Small intestine (tissue), 7 donors: ENCODE data around the gene PTN. TPM values are rescaled to one million over a fixed set of nuclear protein-coding genes. Genes with fewer than 3 reads are reported as not detected.
A peak's percentile ranks its signal among the peaks of the same experiment; 100 is the strongest.
"Not testable (repeated sequence)": the region's sequence is repeated elsewhere in the genome, so short reads cannot be mapped to it uniquely, and the experiment has no call there.

Experiments used
- DNase-seq, 2 donors: peaks; one replicate each; pipeline versions ENCODE4 v3.0.0 to v3.0.0-alpha.2; 2013
- FAIRE-seq: peaks from 2 replicates; lab custom pipeline; 2012; peaks lifted over from hg19 to GRCh38; lab: Jason Lieb, UNC
- H3K27ac ChIP-seq, 3 donors: one replicate each; pipeline ENCODE4 v1.5.1; 2013; ENCODE audit warnings: low read length in 2 of 3, mild to moderate bottlenecking in 2 of 3, control low read depth in 1 of 3, inconsistent platforms in 1 of 3, low read depth in 1 of 3, moderate library complexity in 1 of 3
- H3K27me3 ChIP-seq, 3 donors: one replicate each; pipeline ENCODE4 v1.6.1; 2013; ENCODE audit warnings: low read length in 3 of 3, inconsistent platforms in 1 of 3; ENCODE audit not compliant: control insufficient read depth in 3 of 3, insufficient read depth in 3 of 3
- H3K36me3 ChIP-seq, 3 donors: one replicate each; pipeline ENCODE4 v1.6.1; 2013; ENCODE audit warnings: low read length in 3 of 3, inconsistent platforms in 1 of 3, low read depth in 1 of 3, mild to moderate bottlenecking in 1 of 3, moderate library complexity in 1 of 3; ENCODE audit not compliant: control insufficient read depth in 3 of 3, insufficient read depth in 2 of 3
- H3K4me1 ChIP-seq, 3 donors: one replicate each; pipeline ENCODE4 v1.6.1; 2013; ENCODE audit warnings: low read length in 2 of 3, inconsistent platforms in 1 of 3, low read depth in 1 of 3, mild to moderate bottlenecking in 1 of 3, moderate library complexity in 1 of 3; ENCODE audit not compliant: control insufficient read depth in 3 of 3, insufficient read depth in 2 of 3
- H3K4me3 ChIP-seq, 3 donors: one replicate each; pipeline ENCODE4 v1.5.1; 2013; ENCODE audit warnings: low read length in 3 of 3, control low read depth in 1 of 3, inconsistent platforms in 1 of 3, low read depth in 1 of 3, mild to moderate bottlenecking in 1 of 3, moderate library complexity in 1 of 3
- H3K9me3 ChIP-seq, 2 donors: one replicate each; pipeline ENCODE4 v1.6.1; 2013; ENCODE audit warnings: low read depth in 1 of 2, low read length in 1 of 2; ENCODE audit not compliant: control insufficient read depth in 2 of 2, insufficient read depth in 1 of 2
- WGBS, 3 donors: extraction: QIAGEN DNeasy Blood & Tissue Kit; methylation state at CpG; one replicate each; pipeline ENCODE4 v1.1.7; 2013; 5-methylcytosine and 5-hydroxymethylcytosine counted together
- polyA plus RNA-seq, 4 donors: library from polyadenylated mRNA; stranded (reverse) in 3 of 4; unstranded in 1 of 4; fragments of 200-250 nt in 3 of 4; fragments of 120-200 nt in 1 of 4; gene quantifications; one replicate each; pipeline versions ENCODE4 v1.2.1 to v1.2.3, GENCODE V29; 2013
- donor health status: healthy with polysubstance abuse.
- donor health status: control.
- donor health status: control.
- donor health status: Bipolar disorder and iron deficiency.
- donor health status: healthy.

Gene PTN
- polyA plus RNA-seq, 4 donors: 1.1 to 50.2 (median 4.0) TPM; not detected in 1

GRCh38 chr7:137272249-137272648 is 71.3 kb downstream of the PTN start:
- 84 to 88% (median 87%) methylated on average over 5 of the region's 5 CpGs for WGBS, 3 donors
- peaks cover 0 to 1% of the 10 kb centered on the region in 2 donors for H3K9me3 ChIP-seq

GRCh38 chr7:137269240-137269639 is 74.3 kb downstream of the PTN start:
- Histone ChIP-seq H3K36me3 (no peaks in the 10 kb centered on the region), H3K27me3 (no peaks in the 10 kb centered on the region), H3K27ac (no peak overlapping the region), H3K9me3 (peaks cover 0 to 1% of the 10 kb centered on the region in 2 donors), H3K4me1 (no peaks in the 10 kb centered on the region), H3K4me3 (no peak overlapping the region)
- no peak for FAIRE-seq
- no peak for DNase-seq
- WGBS, 3 donors: 79 to 90% (median 86%) methylated on average over 2 of the region's 2 CpGs

More at GRCh38 chr7:137272249-137272648, 71.3 kb downstream of the PTN start:
- H3K4me3 ChIP-seq: no peak overlapping the region
- FAIRE-seq (no peak), DNase-seq (no peak)
- no peak overlapping the region for H3K27ac ChIP-seq
- H3K36me3 ChIP-seq: no peaks in the 10 kb centered on the region
- H3K27me3 ChIP-seq: no peaks in the 10 kb centered on the region
- H3K4me1 ChIP-seq: no peaks in the 10 kb centered on the region

- H3K4me3 ChIP-seq, DNase-seq, FAIRE-seq, H3K27ac ChIP-seq, H3K27me3 ChIP-seq, H3K36me3 ChIP-seq, H3K9me3 ChIP-seq, H3K4me1 ChIP-seq: not testable (repeated sequence)
- 91 to 94% (median 93%) methylated on average over 34 of the region's 34 CpGs for WGBS, 3 donors
Observed at GRCh38 chr7:137268001-137268865, 75.3 kb downstream of the PTN start.

- H3K9me3 ChIP-seq: peaks cover 1 to 5% of the 10 kb centered on the region in 2 donors
- no peak overlapping the region for H3K4me3 ChIP-seq
- H3K27me3 ChIP-seq: no peaks in the 10 kb centered on the region
- H3K36me3 ChIP-seq: no peaks in the 10 kb centered on the region
- no peak overlapping the region for H3K27ac ChIP-seq
- peak in 1 of 2 donors; percentile 3 for DNase-seq
- no peak for FAIRE-seq
- H3K4me1 ChIP-seq: no peaks in the 10 kb centered on the region
- WGBS, 3 donors: 42 to 59% (median 56%) methylated on average over 4 of the region's 4 CpGs
Observed at GRCh38 chr7:137266764-137267163, 76.8 kb downstream of the PTN start.

- not testable (repeated sequence) for H3K27me3 ChIP-seq, H3K27ac ChIP-seq, H3K9me3 ChIP-seq, H3K4me3 ChIP-seq, DNase-seq, H3K36me3 ChIP-seq, FAIRE-seq, H3K4me1 ChIP-seq
- WGBS, 3 donors: 82 to 92% (median 87%) methylated on average over 7 of the region's 7 CpGs
Observed at GRCh38 chr7:137265480-137265879, 78.1 kb downstream of the PTN start.

- H3K27me3 ChIP-seq: no peaks in the 10 kb centered on the region
- no peaks in the 10 kb centered on the region for H3K36me3 ChIP-seq
- FAIRE-seq (no peak), DNase-seq (no peak)
- WGBS, 3 donors: 65 to 83% (median 78%) methylated on average over 7 of the region's 7 CpGs
- no peak overlapping the region for H3K27ac ChIP-seq
- peaks cover 0 to 5% of the 10 kb centered on the region in 2 donors for H3K9me3 ChIP-seq
- H3K4me1 ChIP-seq: no peaks in the 10 kb centered on the region
- no peak overlapping the region for H3K4me3 ChIP-seq
Observed at GRCh38 chr7:137262599-137262998, 80.9 kb downstream of the PTN start.

GRCh38 chr7:137258552-137258951 is 85.0 kb downstream of the PTN start:
- H3K4me1 ChIP-seq: no peaks in the 10 kb centered on the region
- FAIRE-seq (no peak), DNase-seq (no peak)
- no peaks in the 10 kb centered on the region for H3K27me3 ChIP-seq
- H3K4me3 ChIP-seq: no peak overlapping the region
- no peaks in the 10 kb centered on the region for H3K36me3 ChIP-seq
- peaks cover 0 to 5% of the 10 kb centered on the region in 2 donors for H3K9me3 ChIP-seq
- H3K27ac ChIP-seq: no peak overlapping the region
- WGBS, 3 donors: 58 to 83% (median 69%) methylated on average over 2 of the region's 2 CpGs

GRCh38 chr7:137254766-137255165 is 88.8 kb downstream of the PTN start:
- Histone ChIP-seq H3K27ac (no peak overlapping the region), H3K4me1 (no peaks in the 10 kb centered on the region), H3K4me3 (no peak overlapping the region), H3K36me3 (no peaks in the 10 kb centered on the region), H3K27me3 (no peaks in the 10 kb centered on the region), H3K9me3 (no peaks in the 10 kb centered on the region)
- 87 to 94% (median 89%) methylated on average over 2 of the region's 2 CpGs for whole genome bisulfite sequencing, 3 donors
- FAIRE-seq (no peak), DNase-seq (no peak)
